ENCODE measurements around the gene TSPAN9.

GRCh38 chr12:3157581-3158323 lies 80.6 kb downstream of the TSPAN9 start:
- TF ChIP-seq, protein P1, sequence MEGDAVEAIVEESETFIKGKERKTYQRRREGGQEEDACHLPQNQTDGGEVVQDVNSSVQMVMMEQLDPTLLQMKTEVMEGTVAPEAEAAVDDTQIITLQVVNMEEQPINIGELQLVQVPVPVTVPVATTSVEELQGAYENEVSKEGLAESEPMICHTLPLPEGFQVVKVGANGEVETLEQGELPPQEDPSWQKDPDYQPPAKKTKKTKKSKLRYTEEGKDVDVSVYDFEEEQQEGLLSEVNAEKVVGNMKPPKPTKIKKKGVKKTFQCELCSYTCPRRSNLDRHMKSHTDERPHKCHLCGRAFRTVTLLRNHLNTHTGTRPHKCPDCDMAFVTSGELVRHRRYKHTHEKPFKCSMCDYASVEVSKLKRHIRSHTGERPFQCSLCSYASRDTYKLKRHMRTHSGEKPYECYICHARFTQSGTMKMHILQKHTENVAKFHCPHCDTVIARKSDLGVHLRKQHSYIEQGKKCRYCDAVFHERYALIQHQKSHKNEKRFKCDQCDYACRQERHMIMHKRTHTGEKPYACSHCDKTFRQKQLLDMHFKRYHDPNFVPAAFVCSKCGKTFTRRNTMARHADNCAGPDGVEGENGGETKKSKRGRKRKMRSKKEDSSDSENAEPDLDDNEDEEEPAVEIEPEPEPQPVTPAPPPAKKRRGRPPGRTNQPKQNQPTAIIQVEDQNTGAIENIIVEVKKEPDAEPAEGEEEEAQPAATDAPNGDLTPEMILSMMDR (IDR thresholded peaks at IDR 0.05; ENCODE audit: insufficient read depth, low read length, poor library complexity, severe bottlenecking) = no peak
- TF ChIP-seq EZH2phosphoT487 (conservative IDR thresholded peaks at IDR 0.05; ENCODE audit: low read length) = no peak

All from SU-DHL-6 (cell line).